ENCODE results near the gene PTPRF.

The PTPRF gene

GRCh38 chr1:43538143-43538487 is 7.4 kb downstream of the PTPRF start:
- Histone ChIP-seq H3K4me1 (ENCODE audit: insufficient read depth, low read length) (peaks cover 15% of the 10 kb centered on the region; the same call in 1 of the 2 replicates), H3K9ac (ENCODE audit: low read depth, low read length) (no peak overlapping the region), H3K9me3 (ENCODE audit: control insufficient read depth, insufficient read depth, low read length) (no peaks in the 10 kb centered on the region), H3K36me3 (ENCODE audit: insufficient read depth, low read length) (no peaks in the 10 kb centered on the region)

- Histone ChIP-seq H3K9ac (ENCODE audit: low read depth, low read length) (no peak overlapping the region), H3K4me1 (ENCODE audit: insufficient read depth, low read length) (peaks cover 10% of the 10 kb centered on the region; the same call in 1 of the 2 replicates), H3K36me3 (ENCODE audit: insufficient read depth, low read length) (no peaks in the 10 kb centered on the region), H3K9me3 (ENCODE audit: control insufficient read depth, insufficient read depth, low read length) (no peaks in the 10 kb centered on the region)
These were observed 8.3 kb downstream of the PTPRF start for GRCh38 chr1:43538969-43539368.

GRCh38 chr1:43539726-43540434 is 9.2 kb downstream of the PTPRF start:
- peaks cover 10% of the 10 kb centered on the region; the same call in 1 of the 2 replicates for H3K4me1 ChIP-seq (ENCODE audit: insufficient read depth, low read length)
- no peaks in the 10 kb centered on the region for H3K9me3 ChIP-seq (ENCODE audit: control insufficient read depth, insufficient read depth, low read length)
- no peaks in the 10 kb centered on the region for H3K36me3 ChIP-seq (ENCODE audit: insufficient read depth, low read length)

GRCh38 chr1:43540653-43541071 is 10.0 kb downstream of the PTPRF start:
- no peaks in the 10 kb centered on the region for H3K9me3 ChIP-seq (ENCODE audit: control insufficient read depth, insufficient read depth, low read length)
- no peaks in the 10 kb centered on the region for H3K36me3 ChIP-seq (ENCODE audit: insufficient read depth, low read length)
- peaks cover 17% of the 10 kb centered on the region; the same call in 1 of the 2 replicates for H3K4me1 ChIP-seq (ENCODE audit: insufficient read depth, low read length)
- no peak overlapping the region for H3K9ac ChIP-seq (ENCODE audit: low read depth, low read length)

More at GRCh38 chr1:43539726-43540434, 9.2 kb downstream of the PTPRF start:
- H3K9ac ChIP-seq (ENCODE audit: low read depth, low read length), result no peak overlapping the region

- H3K36me3 ChIP-seq (ENCODE audit: insufficient read depth, low read length), result no peaks in the 10 kb centered on the region
- peaks cover 15% of the 10 kb centered on the region; the same call in 1 of the 2 replicates for H3K4me1 ChIP-seq (ENCODE audit: insufficient read depth, low read length)
- no peak overlapping the region for H3K9ac ChIP-seq (ENCODE audit: low read depth, low read length)
- no peaks in the 10 kb centered on the region for H3K9me3 ChIP-seq (ENCODE audit: control insufficient read depth, insufficient read depth, low read length)
These were observed 10.5 kb downstream of the PTPRF start for GRCh38 chr1:43541141-43541540.

- no peaks in the 10 kb centered on the region for H3K36me3 ChIP-seq (ENCODE audit: insufficient read depth, low read length)
- peaks cover 18% of the 10 kb centered on the region for H3K4me1 ChIP-seq (ENCODE audit: insufficient read depth, low read length)
- H3K9me3 ChIP-seq (ENCODE audit: control insufficient read depth, insufficient read depth, low read length), result no peaks in the 10 kb centered on the region
- no peak overlapping the region for H3K9ac ChIP-seq (ENCODE audit: low read depth, low read length)
These were observed 11.2 kb downstream of the PTPRF start for GRCh38 chr1:43541721-43542401.

GRCh38 chr1:43542527-43543458 is 12.1 kb downstream of the PTPRF start:
- Histone ChIP-seq H3K4me1 (ENCODE audit: insufficient read depth, low read length) (peaks cover 24% of the 10 kb centered on the region), H3K9me3 (ENCODE audit: control insufficient read depth, insufficient read depth, low read length) (no peaks in the 10 kb centered on the region), H3K36me3 (ENCODE audit: insufficient read depth, low read length) (no peaks in the 10 kb centered on the region; the same call in 1 of the 2 replicates), H3K9ac (ENCODE audit: low read depth, low read length) (no peak overlapping the region)

GRCh38 chr1:43543567-43543966 is 12.9 kb downstream of the PTPRF start:
- no peak overlapping the region for H3K9ac ChIP-seq (ENCODE audit: low read depth, low read length)
- H3K9me3 ChIP-seq (ENCODE audit: control insufficient read depth, insufficient read depth, low read length), result no peaks in the 10 kb centered on the region
- H3K36me3 ChIP-seq (ENCODE audit: insufficient read depth, low read length), result no peaks in the 10 kb centered on the region; the same call in 1 of the 2 replicates
- peaks cover 32% of the 10 kb centered on the region for H3K4me1 ChIP-seq (ENCODE audit: insufficient read depth, low read length)

GRCh38 chr1:43545339-43545694 is 14.6 kb downstream of the PTPRF start:
- no peaks in the 10 kb centered on the region; the same call in 1 of the 2 replicates for H3K36me3 ChIP-seq (ENCODE audit: insufficient read depth, low read length)

GRCh38 chr1:43545695-43546387 is 15.2 kb downstream of the PTPRF start:
- Histone ChIP-seq H3K36me3 (ENCODE audit: insufficient read depth, low read length) (no peaks in the 10 kb centered on the region; the same call in 1 of the 2 replicates), H3K9ac (ENCODE audit: low read depth, low read length) (peak overlapping the region; percentile 30; the same call in 1 of the 2 replicates), H3K9me3 (ENCODE audit: control insufficient read depth, insufficient read depth, low read length) (no peaks in the 10 kb centered on the region), H3K4me1 (ENCODE audit: insufficient read depth, low read length) (peaks cover 46% of the 10 kb centered on the region)

More at GRCh38 chr1:43545339-43545694, 14.6 kb downstream of the PTPRF start:
- no peaks in the 10 kb centered on the region for H3K9me3 ChIP-seq (ENCODE audit: control insufficient read depth, insufficient read depth, low read length)
- peak overlapping the region; percentile 6; the same call in 1 of the 2 replicates for H3K9ac ChIP-seq (ENCODE audit: low read depth, low read length)
- peaks cover 41% of the 10 kb centered on the region for H3K4me1 ChIP-seq (ENCODE audit: insufficient read depth, low read length)

GRCh38 chr1:43546388-43547100 is 15.9 kb downstream of the PTPRF start:
- H3K9me3 ChIP-seq (ENCODE audit: control insufficient read depth, insufficient read depth, low read length), result no peaks in the 10 kb centered on the region
- H3K9ac ChIP-seq (ENCODE audit: low read depth, low read length), result no peak overlapping the region
- no peaks in the 10 kb centered on the region; the same call in 1 of the 2 replicates for H3K36me3 ChIP-seq (ENCODE audit: insufficient read depth, low read length)
- H3K4me1 ChIP-seq (ENCODE audit: insufficient read depth, low read length), result peaks cover 46% of the 10 kb centered on the region

GRCh38 chr1:43547538-43548072 is 16.9 kb downstream of the PTPRF start:
- H3K36me3 ChIP-seq (ENCODE audit: insufficient read depth, low read length), result no peaks in the 10 kb centered on the region; the same call in 1 of the 2 replicates
- H3K9ac ChIP-seq (ENCODE audit: low read depth, low read length), result no peak overlapping the region
- peaks cover 46% of the 10 kb centered on the region for H3K4me1 ChIP-seq (ENCODE audit: insufficient read depth, low read length)
- H3K9me3 ChIP-seq (ENCODE audit: control insufficient read depth, insufficient read depth, low read length), result no peaks in the 10 kb centered on the region
